Mesenchymal stem cell (in vitro differentiated cells and primary cell): Measurements from ENCODE around the gene FOXK1.
"Not testable (repeated sequence)": the region's sequence is repeated elsewhere in the genome, so short reads cannot be mapped to it uniquely, and the experiment has no call there.

ENCODE experiments used
- DNase-seq: peaks from one replicate; pipeline ENCODE4 v3.0.0-alpha.2; 2013
- H2AFZ ChIP-seq: one replicate; pipeline ENCODE4 v1.6.1; 2013; ENCODE audit warnings: low read depth, mild to moderate bottlenecking, control low read depth, inconsistent platforms, low read length, moderate library complexity
- H2AK5ac ChIP-seq: 2 replicates; pipeline ENCODE4 v1.6.1; 2013; ENCODE audit warnings: low read length, moderate library complexity, mild to moderate bottlenecking, inconsistent platforms; ENCODE audit not compliant: severe bottlenecking
- H2BK120ac ChIP-seq: one replicate; pipeline ENCODE4 v1.6.1; 2013; ENCODE audit warnings: low read depth, mild to moderate bottlenecking, inconsistent platforms, low read length, moderate library complexity
- H2BK12ac ChIP-seq, 2 experiments: one replicate each; pipeline ENCODE4 v1.6.1; 2013; ENCODE audit warnings: inconsistent platforms in 2 of 2, low read length in 2 of 2, mild to moderate bottlenecking in 2 of 2, moderate library complexity in 2 of 2, control low read depth in 1 of 2
- H2BK15ac ChIP-seq: one replicate; pipeline ENCODE4 v1.6.1; 2013; ENCODE audit warnings: mild to moderate bottlenecking, low read depth, inconsistent platforms; ENCODE audit not compliant: poor library complexity, severe bottlenecking
- H2BK5ac ChIP-seq: 2 replicates; pipeline ENCODE4 v1.6.1; 2013; ENCODE audit warnings: low read depth, mild to moderate bottlenecking, low read length, control low read depth, inconsistent platforms; ENCODE audit not compliant: poor library complexity, severe bottlenecking
- H3K14ac ChIP-seq, 2 experiments: one replicate each; pipeline ENCODE4 v1.6.1; 2013; ENCODE audit warnings: inconsistent platforms in 2 of 2, low read length in 2 of 2, control low read depth in 1 of 2, mild to moderate bottlenecking in 1 of 2, moderate library complexity in 1 of 2
- H3K18ac ChIP-seq, 2 experiments: one replicate each; pipeline ENCODE4 v1.6.1; 2013; ENCODE audit warnings: inconsistent platforms in 2 of 2, low read length in 2 of 2, control low read depth in 1 of 2, low read depth in 1 of 2, mild to moderate bottlenecking in 1 of 2
- H3K23ac ChIP-seq, 2 experiments: one replicate each; pipeline ENCODE4 v1.6.1; 2013; ENCODE audit warnings: inconsistent platforms in 2 of 2, low read length in 2 of 2, mild to moderate bottlenecking in 2 of 2, moderate library complexity in 2 of 2, control low read depth in 1 of 2
- H3K27ac ChIP-seq: 2 replicates; pipeline ENCODE4 v1.5.1; 2013; ENCODE audit warnings: mild to moderate bottlenecking, moderate library complexity, low read length, control low read depth, inconsistent platforms; ENCODE audit not compliant: poor library complexity, severe bottlenecking
- H3K27me3 ChIP-seq, 2 experiments: 2 replicates each; pipeline versions ENCODE4 v1.6.1 to v1.7.0; 2013; ENCODE audit warnings: low read length in 2 of 2, mild to moderate bottlenecking in 2 of 2, moderate library complexity in 2 of 2, control low read depth in 1 of 2, inconsistent platforms in 1 of 2; ENCODE audit not compliant: control insufficient read depth in 1 of 2, insufficient read depth in 1 of 2
- H3K36me3 ChIP-seq, 2 experiments: 2 replicates each; pipeline versions ENCODE4 v1.6.1 to v1.7.0; 2013; ENCODE audit warnings: low read length in 2 of 2, control low read depth in 1 of 2, inconsistent platforms in 1 of 2, low read depth in 1 of 2, mild to moderate bottlenecking in 1 of 2; ENCODE audit not compliant: insufficient read depth in 2 of 2, control insufficient read depth in 1 of 2
- H3K4ac ChIP-seq, 2 experiments: one replicate each; pipeline ENCODE4 v1.6.1; 2013; ENCODE audit warnings: inconsistent platforms in 2 of 2, low read length in 2 of 2, mild to moderate bottlenecking in 2 of 2, moderate library complexity in 2 of 2, control low read depth in 1 of 2, low read depth in 1 of 2
- H3K4me1 ChIP-seq: 2 replicates; pipeline ENCODE4 v1.6.1; 2013; ENCODE audit warnings: low read depth, low read length, control low read depth; ENCODE audit not compliant: control insufficient read depth, insufficient read depth
- H3K4me2 ChIP-seq: 2 replicates; pipeline ENCODE4 v1.6.1; 2013; ENCODE audit warnings: low read length, mild to moderate bottlenecking, inconsistent platforms; ENCODE audit not compliant: poor library complexity, severe bottlenecking
- H3K4me3 ChIP-seq, 2 experiments: 2 replicates each; pipeline versions ENCODE4 v1.5.1 to v1.7.0; 2013; ENCODE audit warnings: low read length in 2 of 2, mild to moderate bottlenecking in 2 of 2, control low read depth in 1 of 2, low read depth in 1 of 2; ENCODE audit not compliant: insufficient read depth in 1 of 2
- H3K79me1 ChIP-seq: replicated peaks from 2 replicates; pipeline ENCODE4 v1.6.1; 2013; ENCODE audit warnings: mild to moderate bottlenecking, control low read depth, low read length, inconsistent platforms; ENCODE audit not compliant: poor library complexity, severe bottlenecking
- H3K9ac ChIP-seq: 2 replicates; pipeline ENCODE4 v1.7.0; 2013; ENCODE audit warnings: mild to moderate bottlenecking, low read length, moderate library complexity
- H3K9me3 ChIP-seq: 2 replicates; pipeline ENCODE4 v1.7.0; 2013; ENCODE audit warnings: mild to moderate bottlenecking, low read length; ENCODE audit not compliant: control insufficient read depth
- H4K8ac ChIP-seq: one replicate; pipeline ENCODE4 v1.6.1; 2013; ENCODE audit warnings: inconsistent platforms, mild to moderate bottlenecking, low read length, moderate library complexity
- H4K91ac ChIP-seq: one replicate; pipeline ENCODE4 v1.6.1; 2013; ENCODE audit warnings: mild to moderate bottlenecking, low read length, inconsistent platforms
- WGBS: methylation state at CpG from one replicate; pipeline ENCODE4 v1.1.7; 2013; ENCODE audit warnings: mixed read lengths; 5-methylcytosine and 5-hydroxymethylcytosine counted together

FOXK1 gene

DNA sequence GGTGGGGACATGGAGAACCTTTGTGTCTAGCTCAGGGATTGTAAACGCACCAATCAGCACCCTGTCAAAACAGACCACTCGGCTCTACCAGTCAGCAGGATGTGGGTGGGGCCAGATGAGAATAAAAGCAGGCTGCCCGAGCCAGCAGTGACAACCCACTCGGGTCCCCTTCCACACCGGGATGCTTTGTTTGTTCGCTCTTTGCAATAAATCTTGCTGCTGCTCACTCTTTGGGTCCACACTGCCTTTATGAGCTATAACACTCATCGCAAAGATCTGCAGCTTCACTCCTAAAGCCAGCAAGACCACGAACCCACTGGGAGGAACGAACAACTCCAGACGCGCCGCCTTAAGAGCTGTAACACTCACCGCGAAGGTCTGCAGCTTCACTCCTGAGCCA is 112.1 kb downstream of the FOXK1 start:
- not testable (repeated sequence) for H3K4me3 ChIP-seq, H3K9ac ChIP-seq, H2BK15ac ChIP-seq, H3K27ac ChIP-seq, H3K23ac ChIP-seq, H2AFZ ChIP-seq, H4K91ac ChIP-seq, H2BK5ac ChIP-seq, H3K18ac ChIP-seq, H3K4me1 ChIP-seq, DNase-seq, H2BK12ac ChIP-seq, H4K8ac ChIP-seq, H2BK120ac ChIP-seq, H3K4me2 ChIP-seq, H3K27me3 ChIP-seq, H3K4ac ChIP-seq, H3K14ac ChIP-seq, H3K9me3 ChIP-seq, H3K79me1 ChIP-seq, H2AK5ac ChIP-seq
- WGBS = 86% methylated on average over 14 of the region's 14 CpGs
- peaks cover 27 to 39% of the 10 kb centered on the region in 2 experiments for H3K36me3 ChIP-seq

GRCh38 chr7:4794591-4795350 is 112.7 kb downstream of the FOXK1 start:
- Histone ChIP-seq H3K27ac (no peak overlapping the region), H3K18ac (no peak overlapping the region), H3K4me2 (no peak overlapping the region), H3K9me3 (no peaks in the 10 kb centered on the region), H2BK15ac (no peak overlapping the region), H2AFZ (no peak overlapping the region), H2BK5ac (no peak overlapping the region), H2AK5ac (no peak overlapping the region), H3K23ac (no peak overlapping the region), H3K36me3 (peaks cover 27 to 33% of the 10 kb centered on the region in 2 experiments), H3K14ac (no peak overlapping the region), H3K4ac (no peak overlapping the region), H3K4me1 (peaks cover 4% of the 10 kb centered on the region), H3K27me3 (no peaks in the 10 kb centered on the region), H2BK12ac (no peak overlapping the region), H3K4me3 (no peak overlapping the region), H3K79me1 (no peaks in the 10 kb centered on the region), H4K91ac (no peak overlapping the region), H3K9ac (no peak overlapping the region), H2BK120ac (no peak overlapping the region), H4K8ac (no peak overlapping the region)
- whole genome bisulfite sequencing = 86% methylated on average over 23 of the region's 24 CpGs
- DNase-seq = peak; percentile 17

- H2AK5ac ChIP-seq = no peak overlapping the region
- 98% methylated on average over 8 of the region's 9 CpGs for WGBS
- H3K27ac ChIP-seq = no peak overlapping the region
- no peak for DNase-seq
- no peak overlapping the region for H2BK15ac ChIP-seq
- no peaks in the 10 kb centered on the region for H3K9me3 ChIP-seq
- H3K4me3 ChIP-seq = no peak overlapping the region
- no peak overlapping the region for H2BK5ac ChIP-seq
- H3K4ac ChIP-seq = no peak overlapping the region
- no peak overlapping the region for H3K14ac ChIP-seq
- no peak overlapping the region for H4K91ac ChIP-seq
- H3K36me3 ChIP-seq = peaks cover 12 to 16% of the 10 kb centered on the region in 2 experiments
- no peak overlapping the region for H2BK120ac ChIP-seq
- no peak overlapping the region for H3K18ac ChIP-seq
- H3K9ac ChIP-seq = no peak overlapping the region
- H4K8ac ChIP-seq = no peak overlapping the region
- no peaks in the 10 kb centered on the region for H3K79me1 ChIP-seq
- H3K4me1 ChIP-seq = peaks cover 7% of the 10 kb centered on the region
- H2BK12ac ChIP-seq = no peak overlapping the region
- H3K4me2 ChIP-seq = no peak overlapping the region
- no peak overlapping the region for H2AFZ ChIP-seq
- H3K23ac ChIP-seq = no peak overlapping the region
- no peaks in the 10 kb centered on the region for H3K27me3 ChIP-seq
Measured at GRCh38 chr7:4796453-4796852, 114.4 kb downstream of the FOXK1 start.

- Histone ChIP-seq H3K27ac (no peak overlapping the region), H4K91ac (no peak overlapping the region), H3K36me3 (peaks cover 0 to 7% of the 10 kb centered on the region in 2 experiments), H3K27me3 (no peaks in the 10 kb centered on the region), H2BK5ac (no peak overlapping the region), H2BK15ac (no peak overlapping the region), H3K79me1 (no peaks in the 10 kb centered on the region), H3K14ac (no peak overlapping the region), H3K4me2 (no peak overlapping the region), H3K18ac (no peak overlapping the region), H3K9me3 (no peaks in the 10 kb centered on the region), H3K4me3 (no peak overlapping the region), H2BK12ac (no peak overlapping the region), H2BK120ac (no peak overlapping the region), H3K4me1 (peaks cover 3% of the 10 kb centered on the region), H3K4ac (no peak overlapping the region), H3K9ac (no peak overlapping the region), H4K8ac (no peak overlapping the region), H3K23ac (no peak overlapping the region), H2AFZ (no peak overlapping the region), H2AK5ac (no peak overlapping the region)
- DNase-seq = peak; percentile 37
- WGBS = 42% methylated on average over 32 of the region's 37 CpGs
Measured at GRCh38 chr7:4797858-4798705, 116.0 kb downstream of the FOXK1 start.
